GM12801 (cell line): ENCODE data around the gene COL25A1.

Source experiments
- CTCF ChIP-seq: IDR thresholded peaks from one replicate; pipeline ENCODE4 v1.5.1; 2011; ENCODE audit warnings: control low read depth; ENCODE audit not compliant: insufficient read length; ENCODE audit errors: extremely low read depth

The COL25A1 gene

GRCh38 chr4:108787724-108788123, 514.7 kb downstream of the COL25A1 start:
- TF ChIP-seq CTCF: no peak

- no peak for TF ChIP-seq CTCF
Measured at GRCh38 chr4:108787106-108787505, 515.4 kb downstream of the COL25A1 start.

DNA sequence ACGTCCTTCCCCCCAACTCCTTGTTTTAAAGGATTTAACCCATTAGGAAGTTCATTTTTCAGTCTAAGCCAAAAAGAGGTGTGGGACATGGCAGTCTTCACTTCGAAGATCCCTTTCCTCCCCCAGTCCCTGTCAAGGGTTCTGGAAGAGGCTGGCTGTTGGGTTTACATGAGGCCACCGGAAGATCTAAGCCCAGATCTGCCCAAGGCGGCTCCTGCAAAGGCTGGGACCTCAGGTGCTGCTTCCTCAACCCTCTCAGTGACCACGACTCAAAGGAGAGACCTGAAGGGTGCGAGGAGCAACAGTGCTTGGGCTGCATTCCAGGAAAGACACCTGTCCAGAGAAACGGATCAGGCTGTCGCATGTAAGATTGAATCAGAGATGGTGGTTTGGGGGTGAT, 516.1 kb downstream of the COL25A1 start:
- TF ChIP-seq CTCF: no peak

DNA sequence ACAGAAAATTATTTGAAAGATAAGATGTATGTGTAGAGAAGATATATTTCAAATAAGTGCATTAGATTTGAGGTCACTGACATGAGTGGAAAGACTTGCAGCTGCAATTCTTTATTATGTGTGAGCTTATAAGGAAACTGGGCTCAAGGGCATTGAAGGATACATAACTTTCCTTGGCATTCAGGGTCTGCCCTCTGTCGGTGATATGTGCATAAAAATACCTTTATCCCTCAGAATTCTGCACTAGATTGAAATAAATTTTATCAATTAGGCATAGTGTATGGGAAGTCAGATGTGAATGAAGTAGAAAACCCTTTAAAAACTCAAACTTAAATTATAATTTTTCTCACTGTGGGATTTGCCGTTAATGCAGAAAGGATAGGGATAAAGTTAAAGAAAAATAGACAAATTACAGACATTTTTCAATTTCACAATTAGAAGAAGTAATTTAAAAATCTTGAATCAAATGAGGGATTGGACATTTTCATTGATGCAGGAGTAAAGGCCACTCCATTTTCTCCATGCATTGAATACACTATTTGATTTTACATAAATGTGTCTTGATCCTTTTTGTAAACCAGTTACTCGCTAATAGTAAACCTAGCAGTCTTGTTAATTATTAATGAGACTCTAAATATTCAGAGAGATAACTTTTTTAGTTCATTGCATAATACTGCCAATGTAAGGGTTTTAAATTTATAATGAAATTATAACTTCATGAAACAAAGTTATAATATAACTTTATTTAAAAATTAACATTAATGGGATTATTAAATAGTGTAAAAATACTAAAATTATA, 518.6 kb downstream of the COL25A1 start:
- TF ChIP-seq CTCF: no peak

- no peak for TF ChIP-seq CTCF
Measured at GRCh38 chr4:108779958-108780357, 522.5 kb downstream of the COL25A1 start.

DNA sequence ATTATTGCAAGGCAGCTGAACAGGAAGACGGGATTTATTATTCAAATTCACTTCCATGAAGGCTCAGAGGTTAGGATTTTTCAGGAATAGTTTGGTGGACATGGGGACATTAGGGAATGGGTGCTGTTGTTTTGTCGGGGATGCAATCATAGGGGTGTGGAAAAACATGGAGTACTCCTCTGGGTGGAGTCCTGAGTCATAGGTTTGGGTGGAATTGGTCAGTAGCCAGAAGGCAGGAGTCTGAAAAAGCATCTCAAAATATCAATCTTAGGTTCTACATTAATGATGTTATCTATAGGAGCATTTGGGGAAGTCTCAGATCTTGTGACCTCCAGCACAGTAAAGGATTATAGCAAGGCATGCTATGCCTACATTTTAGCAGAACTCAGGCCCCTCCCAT, 525.1 kb downstream of the COL25A1 start:
- no peak for TF ChIP-seq CTCF

DNA sequence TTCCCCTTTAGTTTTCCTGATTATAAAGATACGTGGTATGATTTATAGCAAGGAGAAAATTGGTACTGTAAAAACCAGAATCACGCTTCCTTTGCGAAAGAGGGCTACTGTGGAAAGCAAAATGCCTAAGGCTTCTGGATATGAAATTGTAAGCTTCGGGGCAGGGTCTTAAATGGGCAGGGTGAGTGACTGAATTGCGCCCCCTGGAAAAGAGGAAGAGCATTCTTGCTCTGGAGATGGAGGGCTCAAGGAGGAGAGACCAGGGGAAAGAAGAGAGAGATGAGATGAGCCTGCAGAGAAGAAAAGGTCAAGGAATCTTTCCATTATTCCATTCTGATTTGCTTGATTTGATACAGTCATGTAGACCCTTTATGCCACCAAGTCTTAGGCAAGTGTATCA, 526.5 kb downstream of the COL25A1 start:
- TF ChIP-seq CTCF: no peak
